Lower leg skin (tissue), 4 donors: ENCODE measurements around the gene ZNF778. TPM values are rescaled to one million over a fixed set of nuclear protein-coding genes. Genes with fewer than 3 reads are reported as not detected.

Experiments
- DNase-seq, 2 donors: peaks; one replicate each; pipeline ENCODE4 v3.0.0-alpha.2; 2019; ENCODE audit warnings: low spot score in 2 of 2
- H3K4me3 ChIP-seq: fragments of 200-600 bp; sonication (generic); 2 replicates; pipeline ENCODE4 v1.5.1; 2017; ENCODE audit warnings: mild to moderate bottlenecking, low read depth; ENCODE audit not compliant: poor library complexity, severe bottlenecking
- CTCF ChIP-seq, 3 donors: fragments of 450-650 bp; IDR thresholded peaks; one replicate each; pipeline ENCODE4 v1.5.1; 2016; ENCODE audit warnings: antibody characterized with exemption in 3 of 3, mild to moderate bottlenecking in 3 of 3, moderate library complexity in 2 of 3
- POLR2A ChIP-seq, 2 donors: fragments of 450-650 bp; IDR thresholded peaks; one replicate each; pipeline ENCODE4 v1.6.1; 2016 to 2017; ENCODE audit warnings: antibody characterized with exemption in 2 of 2, mild to moderate bottlenecking in 1 of 2, moderate library complexity in 1 of 2
- WGBS, 2 donors: methylation state at CpG; one replicate each; pipeline ENCODE4 v1.1.5; 2018; 5-methylcytosine and 5-hydroxymethylcytosine counted together
- intact Hi-C: fragments of 100-400 bp; cut with DNase I; formaldehyde crosslinking; loops from one replicate; pipeline ENCODE4 v1.15.0; 2023; ENCODE audit warnings: low total_unique reads
- total RNA-seq, 4 donors: library from RNA; depleted of rRNA; stranded (reverse); fragments of >200 nt; gene quantifications; one replicate each; pipeline ENCODE4 v1.1.0, GENCODE V29; 2016

Gene ZNF778
- total RNA-seq, 4 donors from 2014 or later = 10.9 to 34.8 (median 18.1) TPM

- TF ChIP-seq POLR2A (IDR thresholded peaks at IDR 0.05) (no peak), CTCF (IDR thresholded peaks at IDR 0.05) (no peak)
- DNase-seq = no peak
- 91 to 94% methylated on average over 42 to 44 of the region's 44 CpGs for WGBS, 2 donors
- H3K4me3 ChIP-seq = no peak overlapping the region
- intact Hi-C loops = no loop called here
Measured at GRCh38 chr16:89280546-89281188, 63.2 kb downstream of the ZNF778 start.

- no peak overlapping the region for H3K4me3 ChIP-seq
- intact Hi-C loops = no loop called here
- 97% methylated on average over 28 of the region's 28 CpGs for WGBS, 2 donors
- DNase-seq = no peak
- no peak for TF ChIP-seq CTCF (IDR thresholded peaks at IDR 0.05)
Measured at GRCh38 chr16:89281189-89281577, 63.7 kb downstream of the ZNF778 start.

GRCh38 chr16:89281829-89282228 is 64.3 kb downstream of the ZNF778 start:
- intact Hi-C loops = no loop called here
- TF ChIP-seq CTCF (IDR thresholded peaks at IDR 0.05) = no peak
- no peak for TF ChIP-seq POLR2A (IDR thresholded peaks at IDR 0.05)
- WGBS, 2 donors = 95 to 97% methylated on average over 20 of the region's 20 CpGs
- H3K4me3 ChIP-seq = no peak overlapping the region
- DNase-seq = no peak

GRCh38 chr16:89282523-89282922 is 65.0 kb downstream of the ZNF778 start:
- no peak for DNase-seq
- no peak overlapping the region for H3K4me3 ChIP-seq
- intact Hi-C loops = no loop called here
- TF ChIP-seq CTCF (IDR thresholded peaks at IDR 0.05) = no peak
- no peak for TF ChIP-seq POLR2A (IDR thresholded peaks at IDR 0.05)
- WGBS, 2 donors = 96 to 97% methylated on average over 18 of the region's 18 CpGs

- intact Hi-C loops = no loop called here
- TF ChIP-seq POLR2A (IDR thresholded peaks at IDR 0.05) (no peak), CTCF (IDR thresholded peaks at IDR 0.05) (no peak)
- no peak overlapping the region for H3K4me3 ChIP-seq
- WGBS, 2 donors = 84 to 88% methylated on average over 20 of the region's 20 CpGs
- no peak for DNase-seq
Measured at GRCh38 chr16:89283449-89283848, 65.9 kb downstream of the ZNF778 start.

- intact Hi-C loops = no loop called here
- no peak for DNase-seq
- 94 to 95% methylated on average over 17 of the region's 17 CpGs for WGBS, 2 donors
- H3K4me3 ChIP-seq = no peak overlapping the region
- TF ChIP-seq POLR2A (IDR thresholded peaks at IDR 0.05) = no peak
- no peak for TF ChIP-seq CTCF (IDR thresholded peaks at IDR 0.05)
Measured at GRCh38 chr16:89285381-89285780, 67.9 kb downstream of the ZNF778 start.
